A204.1 (cell line): ENCODE data around the gene CARD8.

Source experiments
- FAIRE-seq: peaks from 2 replicates; lab custom pipeline; 2012; peaks lifted over from hg19 to GRCh38; lab: Jason Lieb, UNC

Gene CARD8

GRCh38 chr19:48170817-48171347 is 84.8 kb downstream of the CARD8 start:
- FAIRE-seq: no peak

GRCh38 chr19:48169939-48170803 is 85.5 kb downstream of the CARD8 start, which contains the start of the genes LIG1 and ZSWIM9:
Gene LIG1, minus strand, starts transcription at chr19:48170344. Its CDS starts 4,778 bp downstream, at chr19:48165566.
Gene ZSWIM9, plus strand, starts transcription at chr19:48170680. Its CDS starts 1,123 bp downstream, at chr19:48171803.
- FAIRE-seq: no peak

GRCh38 chr19:48169578-48169938 is 86.2 kb downstream of the CARD8 start:
- no peak for FAIRE-seq

GRCh38 chr19:48168689-48169088 is 87.0 kb downstream of the CARD8 start:
- FAIRE-seq: no peak

- no peak for FAIRE-seq
These were observed 97.4 kb downstream of the CARD8 start for GRCh38 chr19:48158210-48158790.
